K562 (cell line): Measurements from ENCODE around the gene CBX4. TPM values are rescaled to one million over a fixed set of nuclear protein-coding genes. Genes with fewer than 3 reads are reported as not detected.

Experiments
- HDGF ChIP-seq: fragments of 450-650 bp; IDR thresholded peaks from 2 replicates; pipeline ENCODE4 v1.6.1; 2016
- MAFK ChIP-seq: IDR thresholded peaks from 2 replicates; pipeline ENCODE4 v1.6.1; 2011; ENCODE audit warnings: low read length, improper control_type of control experiment
- MTA2 ChIP-seq: fragments of 450-650 bp; IDR thresholded peaks from 2 replicates; pipeline ENCODE4 v1.6.1; 2016; ENCODE audit warnings: low read depth
- RCOR1 ChIP-seq, 2 experiments: IDR thresholded peaks; 2 replicates each; pipeline ENCODE4 v1.6.1; 2012; ENCODE audit warnings: low read depth in 2 of 2, low read length in 2 of 2, borderline replicate concordance in 1 of 2, improper control_type of control experiment in 1 of 2
- SAP30 ChIP-seq: fragments of 200-600 bp; sonication (generic); IDR thresholded peaks from 2 replicates; pipeline ENCODE4 v1.6.1; 2012; ENCODE audit warnings: borderline replicate concordance, low read depth, mild to moderate bottlenecking, moderate library complexity, low read length, control low read depth, inconsistent platforms; ENCODE audit not compliant: insufficient read depth, poor library complexity, severe bottlenecking
- ZNF830 ChIP-seq: fragments of 250-450 bp; sonication (Bioruptor Pico); IDR thresholded peaks from 2 replicates; pipeline ENCODE4 v1.5.0; 2021; ENCODE audit warnings: mild to moderate bottlenecking
- polyA plus RNA-seq, 8 experiments: library from polyadenylated mRNA; depleted of rRNA in 4 of 8; stranded (reverse) in 5 of 8; unstranded in 3 of 8; fragments of >200 nt; fragmentation: Nextera tagmentation in 2 of 8; fragmentation: Illumina TruSeq in 1 of 8; extraction: Ambion mirVana in 2 of 8; extraction: Trizol in 1 of 8; gene quantifications; 2 replicates each; pipeline versions ENCODE4 v1.2.1 to v1.2.3, GENCODE V29; 2011 to 2014; ENCODE audit warnings: inconsistent platforms in 1 of 8, missing spikeins in 1 of 8
- total RNA-seq, 7 experiments: library from RNA; depleted of rRNA in 6 of 7; stranded (reverse); fragments of >200 nt in 6 of 7; fragmentation: Illumina TruSeq in 2 of 7; extraction: Trizol in 2 of 7; gene quantifications; 2 replicates each; pipeline versions ENCODE4 v1.2.1 to v1.2.3, GENCODE V29; 2011 to 2021; ENCODE audit warnings: low replicate concordance in 1 of 7
- TF ChIP-seq, protein P1 (sequence below), 2 experiments: fragments of 450-650 bp in 1 of 2; sonication (generic) in 1 of 2; formaldehyde crosslinking in 1 of 2; IDR thresholded peaks; 2 replicates each; pipeline versions ENCODE4 v1.7.1 to v1.9.0; 2016 to 2022; ENCODE audit warnings: inconsistent platforms in 1 of 2, mild to moderate bottlenecking in 1 of 2, missing genetic modification reagents in 1 of 2
- TF ChIP-seq, protein P2 (sequence below): IDR thresholded peaks from 2 replicates; pipeline ENCODE4 v1.6.1; 2011; ENCODE audit warnings: borderline replicate concordance, low read depth, mild to moderate bottlenecking, moderate library complexity, low read length; ENCODE audit not compliant: insufficient read depth, poor library complexity, severe bottlenecking
- TF ChIP-seq, protein P3 (sequence below): fragments of 450-650 bp; IDR thresholded peaks from 2 replicates; pipeline ENCODE4 v1.6.1; 2017; ENCODE audit warnings: antibody characterized with exemption, mild to moderate bottlenecking

CBX4 gene
- total and polyA plus RNA-seq, 9 of the 15 experiments (the other 6 are each of a cell fraction or from before 2014, with no cell fraction given): 0.98 to 50.5 (median 10.0) TPM

DNA sequence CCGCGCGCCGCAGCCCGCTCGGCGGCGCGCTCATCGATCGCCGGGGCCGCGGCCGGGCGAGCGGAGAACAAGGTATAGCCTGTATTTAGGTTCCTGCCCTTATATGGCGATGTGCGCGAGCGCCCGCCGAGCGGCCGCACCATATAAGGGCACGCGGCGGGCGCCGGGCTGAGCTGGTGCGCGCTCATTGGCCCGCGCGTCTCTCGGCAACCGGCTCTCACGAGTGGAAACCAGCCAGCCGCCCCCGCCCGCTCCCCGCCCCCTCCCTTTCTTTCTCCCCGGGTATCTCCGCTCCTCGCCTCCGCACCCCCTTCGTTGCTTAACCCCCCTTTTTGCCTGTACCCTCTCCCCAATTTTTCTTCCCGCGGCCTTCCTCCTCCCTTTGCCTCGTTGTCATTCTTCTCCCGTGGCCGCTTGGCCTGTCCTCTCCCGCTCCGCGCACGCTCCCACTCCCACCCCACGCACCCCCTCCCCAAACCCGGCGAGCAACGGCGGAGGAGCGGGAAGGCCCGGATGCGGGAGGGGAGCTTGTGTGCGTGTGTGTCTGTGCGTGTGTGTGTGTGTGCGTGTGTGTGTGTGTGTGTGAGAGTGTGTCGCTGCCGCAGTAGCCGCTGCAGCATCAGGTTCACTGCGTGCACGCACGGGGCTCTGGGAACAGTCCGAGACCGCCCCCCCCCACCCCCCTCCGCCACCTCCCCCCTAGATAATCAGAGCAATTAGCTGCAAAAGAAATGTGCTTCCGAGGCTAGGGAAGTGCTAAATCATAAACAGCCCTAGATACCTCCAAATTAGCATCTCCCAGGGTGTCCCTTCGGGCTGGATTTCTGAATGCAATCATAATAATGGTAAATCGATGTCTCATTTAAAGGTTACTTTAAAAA lies 28.9 kb downstream of the CBX4 start (continued):
- TF ChIP-seq, protein P1, sequence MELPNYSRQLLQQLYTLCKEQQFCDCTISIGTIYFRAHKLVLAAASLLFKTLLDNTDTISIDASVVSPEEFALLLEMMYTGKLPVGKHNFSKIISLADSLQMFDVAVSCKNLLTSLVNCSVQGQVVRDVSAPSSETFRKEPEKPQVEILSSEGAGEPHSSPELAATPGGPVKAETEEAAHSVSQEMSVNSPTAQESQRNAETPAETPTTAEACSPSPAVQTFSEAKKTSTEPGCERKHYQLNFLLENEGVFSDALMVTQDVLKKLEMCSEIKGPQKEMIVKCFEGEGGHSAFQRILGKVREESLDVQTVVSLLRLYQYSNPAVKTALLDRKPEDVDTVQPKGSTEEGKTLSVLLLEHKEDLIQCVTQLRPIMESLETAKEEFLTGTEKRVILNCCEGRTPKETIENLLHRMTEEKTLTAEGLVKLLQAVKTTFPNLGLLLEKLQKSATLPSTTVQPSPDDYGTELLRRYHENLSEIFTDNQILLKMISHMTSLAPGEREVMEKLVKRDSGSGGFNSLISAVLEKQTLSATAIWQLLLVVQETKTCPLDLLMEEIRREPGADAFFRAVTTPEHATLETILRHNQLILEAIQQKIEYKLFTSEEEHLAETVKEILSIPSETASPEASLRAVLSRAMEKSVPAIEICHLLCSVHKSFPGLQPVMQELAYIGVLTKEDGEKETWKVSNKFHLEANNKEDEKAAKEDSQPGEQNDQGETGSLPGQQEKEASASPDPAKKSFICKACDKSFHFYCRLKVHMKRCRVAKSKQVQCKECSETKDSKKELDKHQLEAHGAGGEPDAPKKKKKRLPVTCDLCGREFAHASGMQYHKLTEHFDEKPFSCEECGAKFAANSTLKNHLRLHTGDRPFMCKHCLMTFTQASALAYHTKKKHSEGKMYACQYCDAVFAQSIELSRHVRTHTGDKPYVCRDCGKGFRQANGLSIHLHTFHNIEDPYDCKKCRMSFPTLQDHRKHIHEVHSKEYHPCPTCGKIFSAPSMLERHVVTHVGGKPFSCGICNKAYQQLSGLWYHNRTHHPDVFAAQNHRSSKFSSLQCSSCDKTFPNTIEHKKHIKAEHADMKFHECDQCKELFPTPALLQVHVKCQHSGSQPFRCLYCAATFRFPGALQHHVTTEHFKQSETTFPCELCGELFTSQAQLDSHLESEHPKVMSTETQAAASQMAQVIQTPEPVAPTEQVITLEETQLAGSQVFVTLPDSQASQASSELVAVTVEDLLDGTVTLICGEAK (IDR thresholded peaks at IDR 0.05): peak; percentile 53
- TF ChIP-seq, protein P1 (CRISPR knock-in tag; IDR thresholded peaks at IDR 0.05): no peak
- TF ChIP-seq ZNF830 (0 out of 2 replicates have a peak, but pooled peaks have one; percentile 43), SAP30 (peak; percentile 24), RCOR1 (IDR thresholded peaks at IDR 0.05; ENCODE audit: borderline replicate concordance in 1 of 2, low read depth in 2 of 2, low read length in 2 of 2) (peak in 1 of 2 experiments; percentile 8; a peak in 1 of 4 replicates), MAFK (peak; percentile 56; the same call in 1 of the 2 replicates), MTA2 (peak; percentile 40; the same call in 1 of the 2 replicates), HDGF (no peak)
- TF ChIP-seq, protein P2, sequence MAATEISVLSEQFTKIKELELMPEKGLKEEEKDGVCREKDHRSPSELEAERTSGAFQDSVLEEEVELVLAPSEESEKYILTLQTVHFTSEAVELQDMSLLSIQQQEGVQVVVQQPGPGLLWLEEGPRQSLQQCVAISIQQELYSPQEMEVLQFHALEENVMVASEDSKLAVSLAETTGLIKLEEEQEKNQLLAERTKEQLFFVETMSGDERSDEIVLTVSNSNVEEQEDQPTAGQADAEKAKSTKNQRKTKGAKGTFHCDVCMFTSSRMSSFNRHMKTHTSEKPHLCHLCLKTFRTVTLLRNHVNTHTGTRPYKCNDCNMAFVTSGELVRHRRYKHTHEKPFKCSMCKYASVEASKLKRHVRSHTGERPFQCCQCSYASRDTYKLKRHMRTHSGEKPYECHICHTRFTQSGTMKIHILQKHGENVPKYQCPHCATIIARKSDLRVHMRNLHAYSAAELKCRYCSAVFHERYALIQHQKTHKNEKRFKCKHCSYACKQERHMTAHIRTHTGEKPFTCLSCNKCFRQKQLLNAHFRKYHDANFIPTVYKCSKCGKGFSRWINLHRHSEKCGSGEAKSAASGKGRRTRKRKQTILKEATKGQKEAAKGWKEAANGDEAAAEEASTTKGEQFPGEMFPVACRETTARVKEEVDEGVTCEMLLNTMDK: no peak
- TF ChIP-seq, protein P3, sequence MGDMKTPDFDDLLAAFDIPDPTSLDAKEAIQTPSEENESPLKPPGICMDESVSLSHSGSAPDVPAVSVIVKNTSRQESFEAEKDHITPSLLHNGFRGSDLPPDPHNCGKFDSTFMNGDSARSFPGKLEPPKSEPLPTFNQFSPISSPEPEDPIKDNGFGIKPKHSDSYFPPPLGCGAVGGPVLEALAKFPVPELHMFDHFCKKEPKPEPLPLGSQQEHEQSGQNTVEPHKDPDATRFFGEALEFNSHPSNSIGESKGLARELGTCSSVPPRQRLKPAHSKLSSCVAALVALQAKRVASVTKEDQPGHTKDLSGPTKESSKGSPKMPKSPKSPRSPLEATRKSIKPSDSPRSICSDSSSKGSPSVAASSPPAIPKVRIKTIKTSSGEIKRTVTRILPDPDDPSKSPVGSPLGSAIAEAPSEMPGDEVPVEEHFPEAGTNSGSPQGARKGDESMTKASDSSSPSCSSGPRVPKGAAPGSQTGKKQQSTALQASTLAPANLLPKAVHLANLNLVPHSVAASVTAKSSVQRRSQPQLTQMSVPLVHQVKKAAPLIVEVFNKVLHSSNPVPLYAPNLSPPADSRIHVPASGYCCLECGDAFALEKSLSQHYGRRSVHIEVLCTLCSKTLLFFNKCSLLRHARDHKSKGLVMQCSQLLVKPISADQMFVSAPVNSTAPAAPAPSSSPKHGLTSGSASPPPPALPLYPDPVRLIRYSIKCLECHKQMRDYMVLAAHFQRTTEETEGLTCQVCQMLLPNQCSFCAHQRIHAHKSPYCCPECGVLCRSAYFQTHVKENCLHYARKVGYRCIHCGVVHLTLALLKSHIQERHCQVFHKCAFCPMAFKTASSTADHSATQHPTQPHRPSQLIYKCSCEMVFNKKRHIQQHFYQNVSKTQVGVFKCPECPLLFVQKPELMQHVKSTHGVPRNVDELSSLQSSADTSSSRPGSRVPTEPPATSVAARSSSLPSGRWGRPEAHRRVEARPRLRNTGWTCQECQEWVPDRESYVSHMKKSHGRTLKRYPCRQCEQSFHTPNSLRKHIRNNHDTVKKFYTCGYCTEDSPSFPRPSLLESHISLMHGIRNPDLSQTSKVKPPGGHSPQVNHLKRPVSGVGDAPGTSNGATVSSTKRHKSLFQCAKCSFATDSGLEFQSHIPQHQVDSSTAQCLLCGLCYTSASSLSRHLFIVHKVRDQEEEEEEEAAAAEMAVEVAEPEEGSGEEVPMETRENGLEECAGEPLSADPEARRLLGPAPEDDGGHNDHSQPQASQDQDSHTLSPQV: no peak
